ENCODE results near the gene EIF4A2.
"Not testable (repeated sequence)": the region's sequence is repeated elsewhere in the genome, so short reads cannot be mapped to it uniquely, and the experiment has no call there.

The EIF4A2 gene

GRCh38 chr3:186790261-186790981 lies 7.0 kb downstream of the EIF4A2 start:
- TF ChIP-seq FOXA1 (IDR thresholded peaks at IDR 0.05), result no peak
- no peak for TF ChIP-seq ZNF384 (IDR thresholded peaks at IDR 0.05)
- no peak for TF ChIP-seq FOXK2 (IDR thresholded peaks at IDR 0.05)
- no peak for TF ChIP-seq L3MBTL2 (conservative IDR thresholded peaks at IDR 0.05)
- no peak for TF ChIP-seq FOXM1 (IDR thresholded peaks at IDR 0.05; ENCODE audit: borderline replicate concordance)
- no peak for TF ChIP-seq LEF1 (IDR thresholded peaks at IDR 0.05; ENCODE audit: borderline replicate concordance)
- no peak for TF ChIP-seq ARNT (IDR thresholded peaks at IDR 0.05)
- ChIA-PET CTCF (no interaction called here), POLR2A (interaction anchor here (1.4 kb wide), 1 partner anchor 15 kb away, joined by 7 read pairs; the partner anchor contains the start of gene RFC4)
- no peak for DNase-seq (ENCODE audit: extremely low spot score)

GRCh38 chr3:186798239-186798874 lies 15.0 kb downstream of the EIF4A2 start:
- no peak for DNase-seq (ENCODE audit: extremely low spot score)
- TF ChIP-seq ZNF384 (IDR thresholded peaks at IDR 0.05) (no peak), FOXM1 (IDR thresholded peaks at IDR 0.05; ENCODE audit: borderline replicate concordance) (no peak), BHLHE40 (IDR thresholded peaks at IDR 0.05; ENCODE audit: borderline replicate concordance) (no peak), ELF4 (IDR thresholded peaks at IDR 0.05) (no peak), HDGF (IDR thresholded peaks at IDR 0.05; ENCODE audit: borderline replicate concordance) (no peak), PKNOX1 (IDR thresholded peaks at IDR 0.05) (no peak), L3MBTL2 (conservative IDR thresholded peaks at IDR 0.05) (no peak), NFRKB (IDR thresholded peaks at IDR 0.05) (no peak), LEF1 (IDR thresholded peaks at IDR 0.05; ENCODE audit: borderline replicate concordance) (no peak), FOXA1 (IDR thresholded peaks at IDR 0.05) (no peak), SP1 (IDR thresholded peaks at IDR 0.05) (no peak), ARNT (IDR thresholded peaks at IDR 0.05) (no peak), CTBP1 (IDR thresholded peaks at IDR 0.05; ENCODE audit: borderline replicate concordance) (no peak), SUZ12 (IDR thresholded peaks at IDR 0.05) (no peak), TARDBP (IDR thresholded peaks at IDR 0.05) (no peak), FOXK2 (IDR thresholded peaks at IDR 0.05) (no peak)
- ChIA-PET CTCF (interaction anchor here (0.9 kb wide), 1 partner anchor 182 kb away, joined by 3 read pairs; no protein-coding TSS in a partner anchor), POLR2A (interaction anchor here (1.3 kb wide), 1 partner anchor 15 kb away, joined by 4 read pairs; the partner anchor contains the start of gene EIF4A2)

- TF ChIP-seq PKNOX1 (IDR thresholded peaks at IDR 0.05) (no peak), TARDBP (IDR thresholded peaks at IDR 0.05) (no peak), LEF1 (IDR thresholded peaks at IDR 0.05; ENCODE audit: borderline replicate concordance) (no peak), FOXK2 (IDR thresholded peaks at IDR 0.05) (no peak), ELF4 (IDR thresholded peaks at IDR 0.05) (no peak), FOXA1 (IDR thresholded peaks at IDR 0.05) (no peak), ARNT (IDR thresholded peaks at IDR 0.05) (no peak), BHLHE40 (IDR thresholded peaks at IDR 0.05; ENCODE audit: borderline replicate concordance) (no peak), ZNF384 (IDR thresholded peaks at IDR 0.05) (no peak), FOXM1 (IDR thresholded peaks at IDR 0.05; ENCODE audit: borderline replicate concordance) (no peak), CTBP1 (IDR thresholded peaks at IDR 0.05; ENCODE audit: borderline replicate concordance) (no peak), HDGF (IDR thresholded peaks at IDR 0.05; ENCODE audit: borderline replicate concordance) (no peak), SUZ12 (IDR thresholded peaks at IDR 0.05) (no peak), L3MBTL2 (conservative IDR thresholded peaks at IDR 0.05) (no peak), SP1 (IDR thresholded peaks at IDR 0.05) (no peak), NFRKB (IDR thresholded peaks at IDR 0.05) (no peak)
- ChIA-PET CTCF (no interaction called here), POLR2A (interaction anchor here (0.7 kb wide), 1 partner anchor 17 kb away, joined by 3 read pairs; the partner anchor contains the start of gene EIF4A2)
- no peak for DNase-seq (ENCODE audit: extremely low spot score)
These were observed 16.9 kb downstream of the EIF4A2 start for GRCh38 chr3:186800285-186800684.

- ChIA-PET POLR2A (interaction anchor here (1.3 kb wide), 1 partner anchor 19 kb away, joined by 6 read pairs; no protein-coding TSS in a partner anchor), CTCF (no interaction called here)
- TF ChIP-seq SUZ12 (IDR thresholded peaks at IDR 0.05), result no peak
- TF ChIP-seq TARDBP (IDR thresholded peaks at IDR 0.05), result no peak
- no peak for TF ChIP-seq ARNT (IDR thresholded peaks at IDR 0.05)
- TF ChIP-seq FOXK2 (IDR thresholded peaks at IDR 0.05), result no peak
- no peak for TF ChIP-seq PKNOX1 (IDR thresholded peaks at IDR 0.05)
- DNase-seq (ENCODE audit: extremely low spot score), result no peak
These were observed 19.3 kb downstream of the EIF4A2 start for GRCh38 chr3:186802701-186803100.

- DNase-seq (ENCODE audit: extremely low spot score); POLR2A ChIA-PET; CTCF ChIA-PET: not testable (repeated sequence)
These were observed 20.1 kb downstream of the EIF4A2 start for GRCh38 chr3:186803447-186803846.

All from HEK293T (cell line).